Mucosa of descending colon (tissue), 3 donors: Measurements from ENCODE around the gene IER3. TPM values are rescaled to one million over a fixed set of nuclear protein-coding genes. Genes with fewer than 3 reads are reported as not detected.
A peak's percentile ranks its signal among the peaks of the same experiment; 100 is the strongest.

ENCODE experiments used
- ATAC-seq: fragments of 200-7000 bp; cut with Tn5 transposase; one replicate; pipeline ENCODE4 v1.9.1; 2020; ENCODE audit warnings: mild to moderate bottlenecking, moderate library complexity
- DNase-seq, 3 donors: peaks; one replicate each; pipeline ENCODE4 v3.0.0-alpha.2; 2020
- H3K36me3 ChIP-seq: fragments of 200-600 bp; one replicate; pipeline ENCODE4 v1.8.0; 2021; ENCODE audit warnings: low read depth, mild to moderate bottlenecking
- H3K4me1 ChIP-seq: fragments of 200-600 bp; one replicate; pipeline ENCODE4 v1.8.0; 2021; ENCODE audit warnings: low read depth, mild to moderate bottlenecking
- H3K4me3 ChIP-seq: fragments of 200-600 bp; one replicate; pipeline ENCODE4 v1.8.0; 2021; ENCODE audit warnings: mild to moderate bottlenecking
- H3K9me3 ChIP-seq: fragments of 200-600 bp; one replicate; pipeline ENCODE4 v1.8.0; 2021; ENCODE audit warnings: mild to moderate bottlenecking
- CTCF ChIP-seq: fragments of 200-600 bp; IDR thresholded peaks from one replicate; pipeline ENCODE4 v1.8.0; 2022; ENCODE audit warnings: antibody characterized with exemption, mild to moderate bottlenecking
- intact Hi-C, 2 donors: fragments of 100-400 bp; cut with DNase I in 1 of 2; cut with micrococcal nuclease in 1 of 2; formaldehyde crosslinking; loops; one replicate each; pipeline versions ENCODE4 v1.11.0 to v1.11.1; 2022; cut with DNase I, micrococcal nuclease
- total RNA-seq, 3 donors: library from RNA; stranded (reverse); fragmentation: NEBNext Ultra II Directional in 2 of 3; extraction: Animal tissue kit (Norgen Biotek cat#: 25700) in 2 of 3; gene quantifications; one replicate each; pipeline versions ENCODE4 v1.2.1 to v1.2.4, GENCODE V29; 2021 to 2023
- donor health status: DM: no; HTN: no; CAD: no; lungs with moderate emphysema.
- donor health status: DM: no; HTN: no; CAD: no.
- donor health status: DM: no; HTN: yes; CAD: no.

Gene IER3
- total RNA-seq, 3 donors from 2014 or later = 64.0 to 183 (median 67.6) TPM

DNA sequence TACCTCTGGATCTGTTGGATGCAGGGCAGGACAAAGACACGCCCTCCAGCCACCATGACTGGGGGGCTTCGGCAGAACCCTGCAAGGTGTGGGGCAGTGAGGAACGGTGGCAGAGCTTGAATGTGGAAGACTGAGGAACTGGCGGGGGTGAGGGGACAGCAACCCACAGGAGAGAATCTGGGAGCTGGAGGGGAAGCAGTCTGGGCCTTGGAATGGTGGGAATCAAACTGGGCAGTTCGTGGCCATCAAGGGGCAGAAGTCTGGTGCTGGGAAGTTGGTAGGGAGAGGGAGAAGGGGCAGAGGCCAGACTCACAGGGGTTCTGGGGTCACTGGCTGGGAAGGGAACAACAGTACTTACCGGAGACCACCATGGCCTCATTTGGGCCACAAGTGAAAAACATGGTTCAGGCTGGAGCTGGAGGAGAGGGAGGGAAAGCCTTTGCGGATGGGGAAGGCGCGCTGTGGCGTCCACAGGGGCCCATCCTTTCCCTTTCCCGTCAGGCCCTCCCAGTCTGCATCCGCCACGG, 2.5 kb downstream of the IER3 start:
- Histone ChIP-seq H3K4me3 (peak overlapping the region; percentile 71), H3K9me3 (no peaks in the 10 kb centered on the region), H3K36me3 (peaks cover 5% of the 10 kb centered on the region), H3K4me1 (peaks cover 34% of the 10 kb centered on the region)
- intact Hi-C loops = loop anchor here (10.0 kb wide), 2 partner anchors 83 to 143 kb away; partner anchors contain the start of gene DDR1 (in 2 of the 2)
- peak; percentile 27 for ATAC-seq
- TF ChIP-seq CTCF = no peak
- no peak for DNase-seq

- TF ChIP-seq CTCF = no peak
- DNase-seq = no peak
- H3K36me3 ChIP-seq = peaks cover 5% of the 10 kb centered on the region
- H3K4me3 ChIP-seq = no peak overlapping the region
- H3K4me1 ChIP-seq = peaks cover 33% of the 10 kb centered on the region
- ATAC-seq = no peak
- no peaks in the 10 kb centered on the region for H3K9me3 ChIP-seq
- intact Hi-C loops = loop anchor here (10.0 kb wide), 2 partner anchors 84 to 144 kb away; partner anchors contain the start of gene DDR1 (in 2 of the 2)
These were observed 3.1 kb downstream of the IER3 start for GRCh38 chr6:30741063-30741779.

- Histone ChIP-seq H3K9me3 (no peaks in the 10 kb centered on the region), H3K36me3 (peaks cover 5% of the 10 kb centered on the region), H3K4me1 (peaks cover 33% of the 10 kb centered on the region), H3K4me3 (no peak overlapping the region)
- DNase-seq (no peak), ATAC-seq (no peak)
- TF ChIP-seq CTCF = no peak
- intact Hi-C loops = loop anchor here (10.0 kb wide), 2 partner anchors 84 to 144 kb away; partner anchors contain the start of gene DDR1 (in 2 of the 2)
These were observed 3.8 kb downstream of the IER3 start for GRCh38 chr6:30740540-30740870.

DNA sequence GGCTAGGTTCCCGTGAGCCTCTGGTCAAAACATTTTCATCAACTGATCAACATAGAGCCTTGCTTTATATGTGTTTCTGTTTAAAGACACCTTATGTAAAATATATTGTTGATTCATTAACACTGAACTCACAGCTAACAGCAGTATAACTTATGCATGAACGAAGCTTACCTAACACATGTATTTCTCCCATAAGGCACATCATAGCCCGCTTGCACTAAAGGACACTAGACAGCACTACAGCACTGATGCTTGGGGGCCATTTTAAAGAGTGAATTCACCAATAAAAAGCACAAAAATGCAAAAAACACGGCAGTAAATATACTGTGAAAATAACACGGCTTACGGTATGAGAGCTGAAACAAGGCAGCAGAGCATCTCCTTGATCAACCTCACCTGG, 5.8 kb downstream of the IER3 start:
- ATAC-seq (no peak), DNase-seq (no peak)
- Histone ChIP-seq H3K4me1 (peaks cover 23% of the 10 kb centered on the region), H3K36me3 (peaks cover 5% of the 10 kb centered on the region), H3K9me3 (no peaks in the 10 kb centered on the region), H3K4me3 (no peak overlapping the region)
- TF ChIP-seq CTCF = no peak
- intact Hi-C loops = no loop called here

- DNase-seq = no peak
These were observed 8.6 kb downstream of the IER3 start for GRCh38 chr6:30735668-30736314.

More at GRCh38 chr6:30735668-30736314, 8.6 kb downstream of the IER3 start:
- no peaks in the 10 kb centered on the region for H3K36me3 ChIP-seq
- H3K4me1 ChIP-seq = peaks cover 15% of the 10 kb centered on the region
- intact Hi-C loops = no loop called here
- no peak for TF ChIP-seq CTCF
- no peaks in the 10 kb centered on the region for H3K9me3 ChIP-seq
- ATAC-seq = no peak
- no peak overlapping the region for H3K4me3 ChIP-seq
